GM12878 (cell line): Measurements from ENCODE around the gene METTL21A. TPM values are rescaled to one million over a fixed set of nuclear protein-coding genes. Genes with fewer than 3 reads are reported as not detected.

Source experiments
- ATF3 ChIP-seq: IDR thresholded peaks from 2 replicates; pipeline ENCODE4 v1.6.1; 2011; ENCODE audit warnings: low read depth, mild to moderate bottlenecking, low read length, moderate library complexity, borderline replicate concordance; ENCODE audit errors: extremely low read depth
- ATF7 ChIP-seq: fragments of 450-650 bp; IDR thresholded peaks from 2 replicates; pipeline ENCODE4 v1.6.1; 2016; ENCODE audit warnings: low read depth, mild to moderate bottlenecking
- CREM ChIP-seq: IDR thresholded peaks from 2 replicates; pipeline ENCODE4 v1.6.1; 2014; ENCODE audit warnings: antibody characterized with exemption, low read depth
- CUX1 ChIP-seq: IDR thresholded peaks from 2 replicates; pipeline ENCODE4 v1.6.1; 2012; ENCODE audit warnings: improper control_type of control experiment, low read depth, low read length; ENCODE audit not compliant: insufficient replicate concordance
- E2F8 ChIP-seq: fragments of 450-650 bp; IDR thresholded peaks from 2 replicates; pipeline ENCODE4 v1.6.1; 2018; ENCODE audit warnings: mild to moderate bottlenecking, low read depth, moderate library complexity; ENCODE audit not compliant: partially characterized antibody
- ELK1 ChIP-seq: IDR thresholded peaks from 2 replicates; pipeline ENCODE4 v1.6.1; 2012; ENCODE audit warnings: low read depth, low read length, improper control_type of control experiment
- EP300 ChIP-seq, 2 experiments: fragments of 150-350 bp in 1 of 2; IDR thresholded peaks; 2 replicates each; pipeline ENCODE4 v1.6.1; 2011 to 2012; ENCODE audit warnings: low read depth in 2 of 2, low read length in 2 of 2, borderline replicate concordance in 1 of 2, improper control_type of control experiment in 1 of 2, inconsistent platforms in 1 of 2; ENCODE audit not compliant: control insufficient read depth in 1 of 2
- FOXK2 ChIP-seq: fragments of 450-650 bp; IDR thresholded peaks from 2 replicates; pipeline ENCODE4 v1.6.1; 2017; ENCODE audit warnings: mild to moderate bottlenecking, moderate library complexity
- MTA3 ChIP-seq: IDR thresholded peaks from 2 replicates; pipeline ENCODE4 v1.6.1; 2012; ENCODE audit warnings: low read length, inconsistent platforms, borderline replicate concordance
- NFIC ChIP-seq: IDR thresholded peaks from 2 replicates; pipeline ENCODE4 v1.6.1; 2012; ENCODE audit warnings: low read depth, mild to moderate bottlenecking, inconsistent platforms, low read length, moderate library complexity
- NFXL1 ChIP-seq: fragments of 450-650 bp; IDR thresholded peaks from 2 replicates; pipeline ENCODE4 v1.6.1; 2017; ENCODE audit warnings: antibody characterized with exemption, mild to moderate bottlenecking, borderline replicate concordance
- NR2C1 ChIP-seq: fragments of 450-650 bp; IDR thresholded peaks from 2 replicates; pipeline ENCODE4 v1.6.1; 2017; ENCODE audit warnings: antibody characterized with exemption, mild to moderate bottlenecking, moderate library complexity
- PAX8 ChIP-seq: fragments of 450-650 bp; IDR thresholded peaks from 2 replicates; pipeline ENCODE4 v1.6.1; 2017; ENCODE audit warnings: mild to moderate bottlenecking, moderate library complexity
- POLR2AphosphoS5 ChIP-seq: IDR thresholded peaks from 2 replicates; pipeline ENCODE4 v1.6.1; 2011; ENCODE audit warnings: mild to moderate bottlenecking, low read length, inconsistent platforms
- RAD21 ChIP-seq: IDR thresholded peaks from 2 replicates; pipeline ENCODE4 v1.6.1; 2011; ENCODE audit warnings: mild to moderate bottlenecking, low read depth, low read length, moderate library complexity; ENCODE audit not compliant: insufficient read depth
- SMAD5 ChIP-seq: IDR thresholded peaks from 2 replicates; pipeline ENCODE4 v1.6.1; 2016; ENCODE audit warnings: antibody characterized with exemption, low read depth
- TCF3 ChIP-seq: IDR thresholded peaks from 2 replicates; pipeline ENCODE4 v1.6.1; 2012; ENCODE audit warnings: low read depth, mild to moderate bottlenecking, low read length, borderline replicate concordance; ENCODE audit not compliant: insufficient read depth
- YY1 ChIP-seq: IDR thresholded peaks from 2 replicates; pipeline ENCODE4 v1.6.1; 2011; ENCODE audit warnings: low read depth, mild to moderate bottlenecking, low read length
- ZNF384 ChIP-seq: IDR thresholded peaks from 2 replicates; pipeline ENCODE4 v1.6.1; 2012; ENCODE audit warnings: low read depth, mild to moderate bottlenecking, low read length, improper control_type of control experiment, borderline replicate concordance
- polyA plus RNA-seq, 11 experiments: library from polyadenylated mRNA; depleted of rRNA in 4 of 11; unstranded in 6 of 11; stranded (reverse) in 5 of 11; fragments of >200 nt; fragmentation: Nextera tagmentation in 4 of 11; fragmentation: Illumina TruSeq in 1 of 11; extraction: Ambion mirVana in 4 of 11; extraction: Trizol in 1 of 11; gene quantifications; 1 replicate in 1 of 11; 2 replicates in 10 of 11; pipeline versions ENCODE4 v1.2.1 to v1.2.3, GENCODE V29; 2011 to 2016; ENCODE audit warnings: inconsistent platforms in 2 of 11, missing spikeins in 2 of 11, low read depth in 1 of 11
- total RNA-seq, 4 experiments: library from RNA; depleted of rRNA in 3 of 4; stranded (reverse); fragments of >200 nt in 3 of 4; fragmentation: Illumina TruSeq in 1 of 4; extraction: Trizol in 1 of 4; gene quantifications; 2 replicates each; pipeline versions ENCODE4 v1.2.1 to v1.2.3, GENCODE V29; 2013 to 2021

The METTL21A gene
- total and polyA plus RNA-seq, 10 of the 15 experiments (the other 5 are each of a cell fraction or from before 2014, with no cell fraction given): 6.8 to 41.7 (median 27.8) TPM

GRCh38 chr2:207625014-207625907 lies at the start of gene METTL21A (continued):
- TF ChIP-seq YY1 (peak; percentile 51; the same call in 1 of the 2 replicates), SMAD5 (no peak; the same call in 1 of the 2 replicates), ZNF384 (no peak), CUX1 (no peak), NR2C1 (peak; percentile 54; the same call in 1 of the 2 replicates), E2F8 (peak; percentile 48), EP300 (IDR thresholded peaks at IDR 0.05; ENCODE audit: borderline replicate concordance in 1 of 2, control insufficient read depth in 1 of 2, low read depth in 2 of 2, low read length in 2 of 2) (peak; percentile 51 to 58; a peak in 2 of 4 replicates), TCF3 (peak; percentile 60; the same call in 1 of the 2 replicates), POLR2AphosphoS5 (peak; percentile 86), CREM (peak; percentile 91), ATF3 (no peak), ELK1 (peak; percentile 66; the same call in 1 of the 2 replicates), NFXL1 (0 out of 2 replicates have a peak, but pooled peaks have one; percentile 53), MTA3 (no peak), PAX8 (no peak), ATF7 (peak; percentile 53), FOXK2 (no peak), NFIC (no peak), RAD21 (peak; percentile 31; the same call in 1 of the 2 replicates)
